ENCODE results near the gene PICALM.

Gene PICALM

GRCh38 chr11:86052693-86053641 lies 15.9 kb downstream of the PICALM start:
- DNase-seq (ENCODE audit: insufficient read length, low spot score): no peak
- no peak for FAIRE-seq

- FAIRE-seq: no peak
- DNase-seq (ENCODE audit: insufficient read length, low spot score): no peak
These were observed 18.6 kb downstream of the PICALM start for GRCh38 chr11:86050196-86050709.

GRCh38 chr11:86047275-86047991 lies 21.5 kb downstream of the PICALM start:
- DNase-seq (ENCODE audit: insufficient read length, low spot score): no peak
- no peak for FAIRE-seq

- FAIRE-seq: no peak
- no peak for DNase-seq (ENCODE audit: insufficient read length, low spot score)
These were observed 22.8 kb downstream of the PICALM start for GRCh38 chr11:86046116-86046515.

- no peak for FAIRE-seq
- no peak for DNase-seq (ENCODE audit: insufficient read length, low spot score)
These were observed 24.9 kb downstream of the PICALM start for GRCh38 chr11:86043765-86044503.

GRCh38 chr11:86041975-86042378 lies 26.9 kb downstream of the PICALM start:
- DNase-seq (ENCODE audit: insufficient read length, low spot score) (peak; percentile 82), FAIRE-seq (peak; percentile 91)

- no peak for FAIRE-seq
- DNase-seq (ENCODE audit: insufficient read length, low spot score): no peak
These were observed 27.7 kb downstream of the PICALM start for GRCh38 chr11:86040919-86041850.

- no peak for DNase-seq (ENCODE audit: insufficient read length, low spot score)
- FAIRE-seq: no peak
These were observed 29.8 kb downstream of the PICALM start for GRCh38 chr11:86039094-86039493.

GRCh38 chr11:86037743-86038142 lies 31.1 kb downstream of the PICALM start:
- FAIRE-seq (no peak), DNase-seq (ENCODE audit: insufficient read length, low spot score) (no peak)

- FAIRE-seq (no peak), DNase-seq (ENCODE audit: insufficient read length, low spot score) (no peak)
These were observed 33.0 kb downstream of the PICALM start for GRCh38 chr11:86035920-86036319.

- DNase-seq (ENCODE audit: insufficient read length, low spot score) (no peak), FAIRE-seq (no peak)
These were observed 33.7 kb downstream of the PICALM start for GRCh38 chr11:86035164-86035563.

GRCh38 chr11:86034710-86035109 lies 34.2 kb downstream of the PICALM start:
- no peak for DNase-seq (ENCODE audit: insufficient read length, low spot score)
- FAIRE-seq: no peak

- DNase-seq (ENCODE audit: insufficient read length, low spot score): no peak
These were observed 47.5 kb downstream of the PICALM start for GRCh38 chr11:86021377-86021776.

GRCh38 chr11:86018249-86018648 lies 50.6 kb downstream of the PICALM start:
- FAIRE-seq: no peak
- no peak for DNase-seq (ENCODE audit: insufficient read length, low spot score)

More at GRCh38 chr11:86021377-86021776, 47.5 kb downstream of the PICALM start:
- FAIRE-seq: no peak

GRCh38 chr11:86016451-86016850 lies 52.4 kb downstream of the PICALM start:
- no peak for FAIRE-seq
- DNase-seq (ENCODE audit: insufficient read length, low spot score): no peak

GRCh38 chr11:86015699-86016098 lies 53.2 kb downstream of the PICALM start:
- no peak for FAIRE-seq
- DNase-seq (ENCODE audit: insufficient read length, low spot score): no peak

- no peak for DNase-seq (ENCODE audit: insufficient read length, low spot score)
- no peak for FAIRE-seq
These were observed 54.7 kb downstream of the PICALM start for GRCh38 chr11:86014221-86014620.

GRCh38 chr11:86013713-86014112 lies 55.2 kb downstream of the PICALM start:
- FAIRE-seq (no peak), DNase-seq (ENCODE audit: insufficient read length, low spot score) (no peak)

GRCh38 chr11:86011175-86011574 lies 57.7 kb downstream of the PICALM start:
- FAIRE-seq (no peak), DNase-seq (ENCODE audit: insufficient read length, low spot score) (no peak)

- DNase-seq (ENCODE audit: insufficient read length, low spot score): no peak
- FAIRE-seq: no peak
These were observed 65.2 kb downstream of the PICALM start for GRCh38 chr11:86003654-86004053.
